Brain microvascular endothelial cell (primary cell): ENCODE measurements around the gene RNF130.
"Not testable (repeated sequence)": the region's sequence is repeated elsewhere in the genome, so short reads cannot be mapped to it uniquely, and the experiment has no call there.

Source experiments
- DNase-seq: peaks from one replicate; pipeline ENCODE4 v3.0.0-alpha.2; 2020
- H3K27ac ChIP-seq: fragments of 250-450 bp; sonication (Bioruptor Pico); 2 replicates; pipeline ENCODE4 v1.5.1; 2020; ENCODE audit warnings: mild to moderate bottlenecking, moderate library complexity
- H3K27me3 ChIP-seq: fragments of 250-450 bp; sonication (Bioruptor Pico); replicated peaks from 2 replicates; pipeline ENCODE4 v1.5.1; 2020; ENCODE audit warnings: mild to moderate bottlenecking
- H3K36me3 ChIP-seq: fragments of 250-450 bp; sonication (Bioruptor Pico); replicated peaks from 2 replicates; pipeline ENCODE4 v1.5.1; 2020; ENCODE audit warnings: mild to moderate bottlenecking
- H3K4me3 ChIP-seq: 2 replicates; pipeline ENCODE4 v1.5.1; 2011; ENCODE audit warnings: low read depth, mild to moderate bottlenecking, control low read depth, low read length, moderate library complexity
- in situ Hi-C: cut with HindIII; loops from 2 replicates; pipeline ENCODE4 v1.10.0; 2017; ENCODE audit warnings: low sequenced_read_pairs, low pct_ligation_motif_present
- TF ChIP-seq, protein P1 (sequence below): IDR thresholded peaks from 2 replicates; pipeline ENCODE4 v1.5.1; 2011; ENCODE audit warnings: low read depth, mild to moderate bottlenecking, moderate library complexity, low read length, control low read depth, inconsistent platforms; ENCODE audit errors: missing control alignments

Gene RNF130

DNA sequence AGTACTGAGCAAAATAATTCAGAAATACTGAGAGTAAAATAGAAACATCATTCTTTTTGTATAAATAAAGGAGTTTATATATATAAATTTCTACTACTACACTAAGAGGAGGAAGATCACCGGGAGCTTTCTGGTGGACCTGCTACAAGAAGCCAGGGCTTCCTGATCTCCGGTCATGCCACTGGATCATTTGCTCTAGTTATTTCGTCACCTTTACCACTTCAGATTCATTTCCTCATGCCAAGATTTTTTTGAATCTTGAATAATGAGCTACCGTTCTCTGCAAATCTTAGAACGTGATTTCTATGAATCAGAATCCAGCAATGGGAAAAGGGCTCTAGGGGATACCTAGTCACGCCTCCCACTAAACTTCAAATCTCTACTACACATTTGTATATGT is 111.9 kb downstream of the RNF130 start:
- TF ChIP-seq, protein P1, sequence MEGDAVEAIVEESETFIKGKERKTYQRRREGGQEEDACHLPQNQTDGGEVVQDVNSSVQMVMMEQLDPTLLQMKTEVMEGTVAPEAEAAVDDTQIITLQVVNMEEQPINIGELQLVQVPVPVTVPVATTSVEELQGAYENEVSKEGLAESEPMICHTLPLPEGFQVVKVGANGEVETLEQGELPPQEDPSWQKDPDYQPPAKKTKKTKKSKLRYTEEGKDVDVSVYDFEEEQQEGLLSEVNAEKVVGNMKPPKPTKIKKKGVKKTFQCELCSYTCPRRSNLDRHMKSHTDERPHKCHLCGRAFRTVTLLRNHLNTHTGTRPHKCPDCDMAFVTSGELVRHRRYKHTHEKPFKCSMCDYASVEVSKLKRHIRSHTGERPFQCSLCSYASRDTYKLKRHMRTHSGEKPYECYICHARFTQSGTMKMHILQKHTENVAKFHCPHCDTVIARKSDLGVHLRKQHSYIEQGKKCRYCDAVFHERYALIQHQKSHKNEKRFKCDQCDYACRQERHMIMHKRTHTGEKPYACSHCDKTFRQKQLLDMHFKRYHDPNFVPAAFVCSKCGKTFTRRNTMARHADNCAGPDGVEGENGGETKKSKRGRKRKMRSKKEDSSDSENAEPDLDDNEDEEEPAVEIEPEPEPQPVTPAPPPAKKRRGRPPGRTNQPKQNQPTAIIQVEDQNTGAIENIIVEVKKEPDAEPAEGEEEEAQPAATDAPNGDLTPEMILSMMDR: no peak
- no peaks in the 10 kb centered on the region for H3K36me3 ChIP-seq
- in situ Hi-C loops: no loop called here
- H3K4me3 ChIP-seq: no peak overlapping the region
- no peaks in the 10 kb centered on the region for H3K27me3 ChIP-seq
- H3K27ac ChIP-seq: no peak overlapping the region
- DNase-seq: no peak

DNA sequence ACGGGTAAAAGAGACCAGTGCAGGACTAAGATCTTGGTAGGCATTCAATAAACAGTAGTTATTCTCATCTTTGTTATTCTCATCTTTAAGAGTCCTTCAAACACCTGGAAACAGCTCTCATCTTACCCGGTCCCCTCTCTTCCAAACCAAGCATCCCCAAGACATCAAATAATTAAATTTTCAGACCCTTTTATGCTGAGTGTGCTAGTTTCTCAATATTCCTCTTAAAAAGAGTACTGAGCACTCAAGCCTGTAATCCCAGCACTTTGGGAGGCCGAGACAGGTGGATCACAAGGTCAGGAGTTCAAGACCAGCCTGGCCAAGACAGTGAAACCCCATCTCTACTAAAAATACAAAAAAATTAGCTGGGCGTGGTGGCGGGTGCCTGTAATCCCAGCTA is 112.4 kb downstream of the RNF130 start:
- H3K27ac ChIP-seq, DNase-seq, in situ Hi-C loops, H3K27me3 ChIP-seq, H3K4me3 ChIP-seq, H3K36me3 ChIP-seq: not testable (repeated sequence)

DNA sequence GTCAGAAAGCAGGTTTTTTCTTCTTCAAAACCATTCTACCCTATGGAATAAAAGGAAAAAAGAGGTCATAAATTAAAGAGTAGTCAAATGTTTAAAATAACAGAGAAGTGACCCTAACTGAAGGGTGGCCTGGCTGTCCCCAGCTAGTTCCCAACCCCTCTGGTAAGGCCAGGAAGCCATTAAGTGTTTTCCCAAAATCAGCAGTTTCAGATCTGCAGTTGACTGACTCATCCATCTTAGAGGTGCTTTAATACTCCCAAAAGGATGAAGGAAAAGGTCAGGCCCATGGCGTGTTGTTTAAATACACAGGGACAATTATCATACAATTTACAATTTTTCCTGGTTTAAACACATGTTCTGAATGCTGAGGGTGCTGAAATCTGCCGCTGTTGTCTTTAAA is 115.9 kb downstream of the RNF130 start:
- in situ Hi-C loops: no loop called here
- no peak overlapping the region for H3K27ac ChIP-seq
- no peak for DNase-seq
- H3K36me3 ChIP-seq: no peaks in the 10 kb centered on the region
- no peaks in the 10 kb centered on the region for H3K27me3 ChIP-seq
- H3K4me3 ChIP-seq: no peak overlapping the region
- TF ChIP-seq, protein P1: no peak

DNA sequence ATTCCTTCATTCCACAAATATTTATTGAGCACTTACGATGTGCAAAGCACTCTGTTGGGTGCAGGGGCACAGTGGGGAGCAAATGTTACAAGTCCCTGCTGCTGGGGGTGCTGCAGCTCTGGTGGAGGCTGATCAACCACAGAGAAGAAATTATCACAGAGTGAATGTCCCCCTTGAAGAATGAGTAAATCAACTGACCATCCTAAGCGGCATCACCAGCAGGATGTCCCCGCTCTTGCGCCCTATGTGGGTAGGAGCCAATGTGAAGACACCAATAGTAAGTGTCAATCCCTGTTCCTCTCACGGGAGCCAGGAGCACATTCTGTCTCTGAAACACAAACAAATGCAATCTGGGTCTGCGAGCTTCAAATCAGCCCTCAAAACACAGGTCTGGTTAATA is 116.5 kb downstream of the RNF130 start:
- Histone ChIP-seq H3K27me3 (no peaks in the 10 kb centered on the region), H3K36me3 (no peaks in the 10 kb centered on the region), H3K27ac (no peak overlapping the region), H3K4me3 (no peak overlapping the region)
- in situ Hi-C loops: no loop called here
- TF ChIP-seq, protein P1: no peak
- no peak for DNase-seq

DNA sequence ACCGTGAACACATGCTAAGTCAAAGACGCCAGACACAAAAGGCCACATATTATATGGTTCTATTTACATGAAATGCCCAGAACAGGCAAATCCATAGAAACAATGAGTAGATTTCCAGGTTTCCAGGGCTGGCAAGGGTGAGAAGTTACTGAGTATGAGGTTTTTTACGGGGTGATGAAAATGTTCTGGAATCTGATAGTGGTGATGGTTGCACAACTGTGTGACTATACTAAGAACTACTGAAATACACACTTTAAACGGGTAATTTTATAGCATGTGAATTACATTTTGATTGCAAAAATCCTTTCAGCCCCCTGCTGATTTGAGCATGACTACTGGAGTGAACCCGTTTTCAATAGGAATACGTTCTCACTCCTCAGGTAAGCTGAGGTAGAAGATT is 117.1 kb downstream of the RNF130 start:
- no peaks in the 10 kb centered on the region for H3K36me3 ChIP-seq
- no peak for DNase-seq
- TF ChIP-seq, protein P1: no peak
- in situ Hi-C loops: no loop called here
- H3K4me3 ChIP-seq: no peak overlapping the region
- H3K27me3 ChIP-seq: no peaks in the 10 kb centered on the region
- H3K27ac ChIP-seq: no peak overlapping the region

DNA sequence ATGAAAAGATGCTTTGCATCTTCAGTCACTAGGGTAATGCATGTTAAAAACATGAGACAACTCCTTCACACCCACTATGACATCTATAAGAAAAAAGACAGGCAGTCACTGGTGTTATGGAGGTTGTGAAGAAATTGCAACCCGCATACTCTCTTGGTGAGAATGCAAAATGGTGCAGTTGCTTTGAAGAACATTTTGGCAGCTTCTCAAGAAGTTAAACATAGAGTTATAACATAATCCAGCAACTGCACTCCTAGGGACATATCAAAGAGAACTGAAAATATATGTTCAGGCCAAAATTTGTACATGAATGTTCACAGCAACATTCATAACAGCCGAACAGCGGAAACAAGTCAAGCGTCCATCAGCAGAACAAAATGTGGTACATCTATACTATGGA is 117.6 kb downstream of the RNF130 start:
- in situ Hi-C loops: no loop called here
- TF ChIP-seq, protein P1: no peak
- Histone ChIP-seq H3K27ac (no peak overlapping the region), H3K36me3 (no peaks in the 10 kb centered on the region), H3K27me3 (no peaks in the 10 kb centered on the region), H3K4me3 (no peak overlapping the region)
- no peak for DNase-seq
